HG03439 (cell line): ENCODE results near the gene ABHD11.
A peak's percentile ranks its signal among the peaks of the same experiment; 100 is the strongest.
"Not testable (repeated sequence)": the region's sequence is repeated elsewhere in the genome, so short reads cannot be mapped to it uniquely, and the experiment has no call there.

Experiments
- ATAC-seq: cut with Tn5 transposase; IDR thresholded peaks from one replicate; pipeline ENCODE4 v1.9.1; 2021; ENCODE audit warnings: mild to moderate bottlenecking, moderate library complexity; ENCODE audit not compliant: unreplicated experiment

ABHD11 gene

DNA sequence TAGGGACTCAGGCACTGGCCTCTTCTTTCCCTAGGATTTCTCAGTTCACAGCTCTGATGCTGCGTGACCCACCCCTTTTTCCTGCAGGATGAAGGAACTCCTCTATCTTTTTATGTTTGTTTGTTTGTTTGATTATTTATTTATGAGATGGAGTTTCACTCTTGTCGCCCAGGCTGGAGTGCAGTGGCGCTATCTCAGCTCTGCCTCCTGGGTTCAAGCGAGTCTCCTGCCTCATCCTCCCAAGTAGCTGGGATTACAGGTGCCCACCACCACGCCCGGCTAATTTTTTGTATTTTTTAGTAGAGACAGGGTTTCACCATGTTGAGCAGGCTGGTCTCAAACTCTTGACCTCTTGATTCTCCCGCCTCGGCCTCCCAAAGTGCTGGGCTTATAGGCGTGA is 18.2 kb downstream of the ABHD11 start:
- ATAC-seq = not testable (repeated sequence)

- no peak for ATAC-seq
Observed at GRCh38 chr7:73719806-73720169, 18.8 kb downstream of the ABHD11 start.

GRCh38 chr7:73718905-73719805 is 19.4 kb downstream of the ABHD11 start, which contains the start of gene STX1A:
STX1A (minus strand) TSS chr7:73719669; CDS start chr7:73719631, 38 bp downstream.
- peak; percentile 62 for ATAC-seq

DNA sequence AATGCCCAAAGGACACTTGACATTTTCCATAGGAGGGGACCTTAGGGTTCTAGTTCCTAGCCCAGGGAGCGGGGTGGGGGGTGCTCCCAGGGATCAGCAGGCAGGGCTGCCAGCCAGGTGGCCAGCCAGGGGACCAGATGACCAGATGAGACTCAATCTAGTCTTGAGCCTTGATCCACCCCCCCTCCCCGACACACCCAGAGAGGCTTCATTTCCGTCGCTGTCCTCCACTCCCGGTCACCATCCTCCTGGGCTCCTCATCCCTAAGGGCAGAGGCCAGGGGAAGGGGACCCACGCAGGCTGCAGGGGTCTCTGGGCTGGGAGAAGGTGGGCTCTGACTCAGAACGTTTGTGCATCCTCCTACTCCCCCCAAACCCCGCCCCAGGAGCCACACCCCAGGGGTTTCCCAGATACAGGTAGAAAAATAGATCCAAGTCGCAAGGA is 20.1 kb downstream of the ABHD11 start:
- no peak for ATAC-seq

DNA sequence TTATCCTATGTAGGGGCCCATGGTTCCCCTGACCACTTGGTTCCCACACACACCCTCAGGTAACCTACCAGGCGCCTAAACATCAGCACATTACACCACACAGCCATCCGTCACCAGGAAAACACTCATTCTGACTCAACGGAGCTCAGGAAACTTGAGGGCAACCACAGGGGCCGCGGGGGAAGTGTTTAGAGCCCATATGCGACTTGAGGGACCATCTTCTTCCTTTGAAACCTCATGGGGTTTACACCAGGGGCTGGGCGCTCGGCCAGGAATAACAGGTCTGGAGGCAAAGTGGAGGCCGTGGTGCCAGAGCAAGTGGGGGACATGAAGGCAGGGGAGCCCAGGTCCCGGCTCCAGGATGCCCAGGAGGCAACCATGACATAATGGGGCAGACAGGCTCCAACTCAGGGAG is 20.6 kb downstream of the ABHD11 start:
- ATAC-seq = no peak

DNA sequence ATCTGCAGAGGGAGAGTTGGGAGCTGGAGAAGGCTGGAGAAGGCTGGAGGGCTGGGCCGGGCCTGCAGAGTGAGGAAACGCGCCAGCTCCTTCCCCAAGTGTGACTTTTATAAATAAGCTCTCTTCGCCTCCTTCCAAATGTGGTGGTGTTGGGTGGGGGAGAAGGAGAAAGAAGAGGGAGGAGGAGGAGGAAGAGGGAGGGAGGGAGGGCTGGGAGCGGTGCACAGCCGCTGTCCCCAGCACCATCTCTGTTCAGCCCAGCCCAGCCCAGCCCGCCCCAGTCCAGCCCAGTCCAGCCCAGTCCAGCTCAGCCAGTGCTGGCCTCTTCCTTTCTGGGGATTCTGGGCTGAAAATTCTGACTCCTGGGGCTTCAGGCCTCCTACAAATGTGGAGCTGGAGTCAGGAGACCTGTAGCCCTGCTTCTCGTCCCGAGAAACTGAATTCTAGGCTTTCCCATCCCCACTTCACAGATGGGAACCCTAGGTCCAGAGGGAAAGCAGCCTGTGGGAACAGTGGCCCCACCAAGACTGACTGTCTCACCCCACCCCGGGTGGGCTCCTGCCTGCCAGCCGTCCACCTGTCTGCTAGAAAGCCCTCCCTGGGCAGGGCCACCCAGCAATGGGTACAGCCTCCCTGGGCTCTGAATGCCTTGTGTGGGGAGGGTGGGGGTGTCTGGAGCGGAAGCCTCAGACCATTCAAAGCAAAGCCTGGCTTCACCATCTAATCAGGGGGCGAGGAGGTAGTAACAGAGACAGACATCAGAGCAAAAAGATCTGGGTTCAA is 21.4 kb downstream of the ABHD11 start:
- no peak for ATAC-seq

DNA sequence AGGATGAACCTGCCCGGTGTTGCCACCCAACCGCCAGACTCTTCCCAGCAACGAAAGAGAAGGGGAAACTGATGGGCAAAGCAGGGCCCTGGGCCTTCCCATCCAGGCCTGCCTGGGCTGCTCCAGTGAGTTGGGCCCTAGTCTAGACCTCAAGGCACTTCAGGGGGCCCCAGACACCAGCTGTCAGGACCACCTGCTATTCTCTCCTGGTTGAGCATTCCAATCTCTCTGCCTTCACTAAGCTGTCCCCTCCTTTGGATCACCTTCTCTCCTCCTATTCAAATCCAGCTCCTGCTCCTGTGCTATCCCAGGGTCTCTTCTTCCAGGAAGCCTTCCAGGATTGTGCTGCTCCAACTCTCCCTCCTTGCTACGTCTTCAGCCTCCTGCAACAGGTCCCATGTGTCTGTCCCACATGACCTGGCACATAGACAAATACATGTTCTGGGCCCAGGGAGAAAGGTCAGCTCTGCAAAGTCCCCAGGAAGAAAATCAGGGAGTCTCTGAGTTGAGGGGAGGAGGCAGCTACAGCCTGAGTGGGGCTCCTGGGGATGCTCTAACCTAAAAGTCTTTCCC is 22.2 kb downstream of the ABHD11 start:
- no peak for ATAC-seq

DNA sequence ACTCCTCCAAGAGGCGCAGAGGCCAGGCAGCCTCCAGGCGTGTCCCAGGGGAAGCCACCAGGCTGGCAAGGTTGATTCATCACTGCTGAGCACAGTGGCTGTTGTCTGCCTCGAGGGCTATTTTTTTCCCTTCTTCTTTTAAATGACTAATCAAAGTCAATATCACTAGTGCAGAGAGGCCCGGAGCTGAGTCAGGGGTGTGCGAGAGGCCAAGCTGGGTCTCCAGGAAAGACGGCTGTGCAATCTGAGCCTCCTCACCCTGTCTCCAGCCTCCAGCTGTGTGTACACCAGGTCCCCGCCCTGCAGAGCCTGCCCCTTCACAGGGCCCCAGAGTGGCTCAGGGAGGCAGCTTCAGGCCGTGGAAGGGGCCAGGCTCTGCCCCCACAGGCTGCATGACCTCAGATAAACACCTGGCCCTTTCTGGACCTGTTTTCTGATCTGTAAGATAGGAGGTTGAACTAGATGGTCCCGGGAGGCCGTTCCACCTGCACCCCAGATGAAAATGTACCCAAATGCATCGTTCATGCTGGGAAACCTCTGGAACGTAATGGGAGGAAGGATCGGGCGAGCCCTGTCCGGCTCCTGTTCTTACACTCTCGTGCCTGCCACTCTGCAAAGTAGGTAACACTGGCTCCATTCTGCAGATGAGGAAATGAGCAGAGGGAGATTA is 22.8 kb downstream of the ABHD11 start:
- no peak for ATAC-seq

DNA sequence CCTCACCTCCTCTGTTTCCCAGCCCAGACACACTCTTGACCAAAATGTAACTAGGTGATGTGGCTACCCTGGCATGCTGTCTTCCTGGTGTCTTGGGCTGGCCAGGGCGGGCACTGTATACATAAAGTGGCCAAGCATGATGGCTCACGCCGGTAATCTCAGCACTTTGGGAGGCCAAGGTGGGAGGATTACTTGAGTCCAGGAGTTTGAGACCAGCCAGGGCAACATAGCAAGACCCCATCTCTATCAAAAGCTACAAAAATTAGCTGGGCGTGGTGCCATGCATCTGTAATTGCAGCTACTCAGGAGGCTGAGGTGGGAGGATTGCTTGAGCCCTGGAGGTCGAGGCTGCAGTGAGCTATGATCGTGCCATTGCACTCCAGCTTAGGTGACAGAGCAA is 25.3 kb downstream of the ABHD11 start:
- ATAC-seq = not testable (repeated sequence)

DNA sequence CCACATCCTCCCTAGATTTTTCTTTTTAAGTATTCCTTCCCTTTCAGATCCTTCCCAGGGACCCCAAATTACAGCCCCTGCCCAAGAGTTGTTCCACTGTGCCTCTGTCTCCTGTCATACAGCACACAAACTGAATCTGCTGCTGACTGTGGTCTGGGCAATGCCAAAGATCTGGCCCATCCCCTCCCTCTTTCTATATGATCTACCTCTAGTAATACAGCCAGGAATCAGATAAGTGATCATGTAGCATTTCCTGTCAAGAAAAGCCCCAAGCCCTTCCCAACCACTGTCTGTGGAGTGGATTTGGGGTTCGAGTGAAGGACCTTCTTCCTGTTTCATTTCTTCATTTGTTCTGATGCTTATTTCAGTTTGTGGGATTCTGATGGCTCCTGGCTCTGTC is 25.8 kb downstream of the ABHD11 start:
- ATAC-seq = no peak

DNA sequence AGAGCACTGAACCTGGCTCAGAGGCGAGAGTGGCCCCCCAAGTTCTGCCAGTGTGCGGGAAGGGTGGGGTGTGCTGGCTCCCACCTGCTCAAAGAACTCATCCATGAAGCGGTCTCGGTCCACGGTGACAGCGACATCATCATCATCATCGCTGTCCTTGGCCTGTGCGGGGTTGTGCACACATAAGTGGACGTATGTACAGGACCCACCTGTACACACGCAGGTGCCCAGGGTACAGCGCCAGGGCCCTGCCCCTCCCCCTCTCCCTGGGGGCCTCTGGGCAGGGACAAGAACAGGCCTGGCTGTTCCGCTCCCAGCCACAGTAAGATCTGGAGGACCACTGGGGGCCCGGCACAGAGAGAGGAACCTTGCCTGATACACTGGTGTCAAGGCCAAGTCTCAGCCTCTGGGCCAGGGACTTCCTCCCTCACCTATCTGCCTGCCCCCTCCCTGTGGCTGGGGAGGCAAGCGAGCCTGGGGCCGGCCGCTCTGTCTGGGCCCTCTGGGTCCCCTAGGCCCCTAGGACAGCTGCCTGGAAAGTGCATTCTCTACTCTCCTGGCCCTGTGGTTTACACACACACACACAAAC is 29.5 kb downstream of the ABHD11 start:
- no peak for ATAC-seq

- no peak for ATAC-seq
Observed at GRCh38 chr7:73707045-73707631, 31.5 kb downstream of the ABHD11 start.

GRCh38 chr7:73706126-73707044 is 32.2 kb downstream of the ABHD11 start:
- no peak for ATAC-seq

GRCh38 chr7:73705551-73705920 is 33.1 kb downstream of the ABHD11 start:
- no peak for ATAC-seq

DNA sequence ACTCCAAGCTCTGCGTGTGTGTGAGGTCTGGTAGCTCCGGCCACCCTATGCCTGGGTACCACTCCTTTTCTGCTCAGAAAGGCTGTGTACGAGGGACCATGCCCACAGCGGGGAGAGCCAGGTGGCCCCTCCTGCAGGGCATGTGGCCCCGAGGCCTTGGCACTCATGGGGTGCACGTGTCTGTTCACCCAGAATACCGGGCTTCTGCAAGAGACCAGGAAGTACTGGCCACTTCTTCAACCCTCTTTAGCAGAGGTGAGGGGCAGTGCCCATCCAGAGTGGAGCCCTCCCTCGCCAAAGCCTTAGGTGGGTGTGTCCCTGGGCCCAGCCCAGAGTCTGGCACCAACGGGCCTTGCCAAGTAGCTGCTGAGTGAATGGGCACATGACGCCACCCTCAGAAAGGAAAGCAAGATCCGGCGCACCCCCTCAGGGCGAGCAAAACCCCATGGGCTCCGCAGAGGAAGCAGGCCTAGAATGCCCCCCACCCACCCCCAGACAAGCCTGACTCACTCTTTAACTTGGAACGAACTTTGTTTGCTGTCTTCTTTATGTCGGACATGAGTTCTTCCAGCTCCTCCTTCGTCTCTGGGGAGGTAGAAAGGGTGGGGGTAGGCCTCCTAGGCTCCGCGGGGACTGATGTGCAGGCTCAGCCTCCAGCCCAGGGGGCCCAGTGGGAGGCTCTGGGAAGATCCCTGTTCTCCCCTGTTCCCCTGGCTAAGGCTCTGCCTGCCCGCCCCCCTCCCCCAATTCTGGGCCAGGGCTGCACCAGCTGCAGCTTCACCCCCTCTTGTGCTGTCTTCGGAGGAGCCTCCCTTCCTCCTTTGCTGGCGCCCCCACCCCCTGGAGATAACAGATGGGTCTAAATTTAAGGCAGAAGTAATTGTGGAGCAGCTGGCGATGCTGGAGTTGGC is 33.7 kb downstream of the ABHD11 start:
- no peak for ATAC-seq

- ATAC-seq = no peak
Observed at GRCh38 chr7:73703757-73704639, 34.6 kb downstream of the ABHD11 start.

DNA sequence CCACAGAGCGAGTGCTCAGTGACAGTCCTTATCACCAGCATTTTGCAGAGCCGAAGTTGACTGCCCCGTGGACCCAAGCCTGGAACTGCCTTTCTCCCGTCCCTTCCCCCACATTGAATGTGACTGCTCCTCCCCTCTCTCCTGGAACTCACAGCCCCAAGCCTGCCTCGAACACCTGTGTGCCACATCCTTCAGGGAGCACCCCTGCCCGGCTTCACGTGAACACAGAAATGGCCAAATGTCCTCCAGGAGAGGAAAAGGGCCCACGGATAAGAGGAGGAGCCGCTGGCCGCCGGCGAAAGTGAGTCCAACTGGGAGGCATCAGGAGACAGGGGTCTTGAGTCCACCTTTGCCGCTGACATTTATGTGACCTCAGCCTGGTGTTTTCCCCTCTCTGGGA is 35.4 kb downstream of the ABHD11 start:
- no peak for ATAC-seq
